HG02623 (cell line): ENCODE results near the gene ABHD17A.

Source experiments
- ATAC-seq: cut with Tn5 transposase; IDR thresholded peaks from one replicate; pipeline ENCODE4 v1.9.1; 2021; ENCODE audit warnings: moderate library complexity; ENCODE audit not compliant: unreplicated experiment

Gene ABHD17A

DNA sequence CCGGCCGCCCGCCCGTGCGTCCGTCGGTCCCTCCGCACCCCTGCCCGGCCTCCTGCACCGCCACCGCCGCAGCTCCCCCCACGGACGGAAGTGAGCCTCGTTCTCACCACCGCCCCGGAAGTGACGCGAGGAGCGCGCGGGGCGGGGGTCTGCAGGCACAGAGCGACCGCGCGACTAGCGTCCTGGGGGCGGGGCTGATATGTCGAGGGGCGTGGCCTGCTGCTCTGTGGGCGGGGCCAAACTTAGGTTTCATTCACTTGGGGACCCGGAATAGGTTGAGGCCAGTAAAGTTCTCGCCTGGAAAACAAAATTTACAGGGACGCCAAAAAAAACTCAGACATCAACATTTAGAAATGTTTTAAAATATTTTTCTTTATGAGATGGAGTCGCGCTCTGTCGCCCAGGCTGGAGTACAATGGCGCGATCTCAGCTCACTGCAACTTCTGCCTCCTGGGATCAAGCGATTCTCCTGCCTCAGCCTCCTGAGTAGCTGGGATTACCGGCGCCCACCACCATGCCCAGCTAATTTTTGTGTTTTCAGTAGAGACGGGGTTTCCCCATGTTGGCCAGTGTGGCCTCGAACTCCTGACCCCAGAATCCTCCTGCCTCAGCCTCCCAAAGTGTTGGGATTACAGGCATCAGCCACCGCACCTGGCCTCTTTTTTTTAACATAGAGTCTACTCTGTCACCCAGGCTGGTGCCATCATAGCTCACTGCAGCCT lies at the start of gene ABHD17A:
Gene ABHD17A, minus strand, starts transcription at position 99 of the 722 bp plus-strand sequence. CDS start 3,930 bp downstream, outside the sequence.
- peak; percentile 82 for ATAC-seq

DNA sequence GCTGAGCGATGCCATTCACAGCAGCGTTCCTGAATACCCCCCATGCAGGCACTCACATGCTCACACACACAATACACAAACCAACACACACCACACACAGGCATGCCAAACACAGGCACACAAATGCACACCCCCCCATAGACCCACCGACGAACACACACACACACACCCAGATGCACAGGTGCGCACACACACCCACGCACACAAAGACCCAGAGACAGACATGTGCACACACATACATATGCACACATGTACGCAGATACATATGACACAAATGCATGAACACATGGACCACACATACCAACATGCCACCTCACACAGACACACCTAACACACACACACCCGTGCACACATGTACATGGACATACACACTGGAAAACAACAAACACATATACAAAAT lies 48.6 kb upstream of the ABHD17A start:
- no peak for ATAC-seq

DNA sequence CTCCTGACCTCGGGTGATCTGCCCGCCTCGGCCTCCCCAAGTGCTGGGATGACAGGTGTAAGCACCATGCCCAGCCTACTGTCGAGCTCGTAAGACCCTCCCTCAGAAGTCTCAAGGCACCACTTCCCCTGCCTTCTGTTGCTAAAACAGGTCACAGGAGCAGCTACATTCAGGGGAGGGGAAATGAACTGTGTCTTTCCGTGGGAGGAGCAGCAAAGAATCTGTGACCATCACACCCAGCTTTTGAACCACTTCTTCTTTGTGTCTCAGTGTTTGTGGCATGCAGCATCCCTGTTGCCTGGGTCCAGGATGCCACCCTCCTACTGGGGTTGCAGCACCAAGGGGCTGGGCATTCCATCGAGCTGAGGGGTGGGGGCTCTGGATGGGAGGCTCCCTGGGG lies 47.9 kb upstream of the ABHD17A start:
- no peak for ATAC-seq

GRCh38 chr19:1932395-1932794 lies 47.1 kb upstream of the ABHD17A start:
- ATAC-seq, result no peak

DNA sequence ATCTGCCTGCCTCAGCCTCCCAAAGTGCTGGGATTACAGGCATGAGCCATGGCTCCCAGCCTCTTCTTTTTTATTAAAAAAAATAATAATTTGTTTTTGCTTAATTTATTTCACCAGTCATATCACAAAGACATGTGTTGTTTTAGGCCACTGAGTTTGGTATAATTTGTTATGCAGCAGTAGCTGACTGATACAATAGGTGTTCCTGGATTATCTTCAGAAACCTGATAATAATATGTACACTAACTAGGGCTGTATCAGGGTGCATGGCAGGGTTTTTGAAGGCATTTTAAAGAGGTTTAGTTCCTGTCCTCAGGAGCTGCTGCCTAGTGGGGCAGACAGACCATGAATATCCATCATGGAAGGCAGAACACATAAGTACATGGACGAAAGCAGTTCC lies 46.1 kb upstream of the ABHD17A start:
- no peak for ATAC-seq

DNA sequence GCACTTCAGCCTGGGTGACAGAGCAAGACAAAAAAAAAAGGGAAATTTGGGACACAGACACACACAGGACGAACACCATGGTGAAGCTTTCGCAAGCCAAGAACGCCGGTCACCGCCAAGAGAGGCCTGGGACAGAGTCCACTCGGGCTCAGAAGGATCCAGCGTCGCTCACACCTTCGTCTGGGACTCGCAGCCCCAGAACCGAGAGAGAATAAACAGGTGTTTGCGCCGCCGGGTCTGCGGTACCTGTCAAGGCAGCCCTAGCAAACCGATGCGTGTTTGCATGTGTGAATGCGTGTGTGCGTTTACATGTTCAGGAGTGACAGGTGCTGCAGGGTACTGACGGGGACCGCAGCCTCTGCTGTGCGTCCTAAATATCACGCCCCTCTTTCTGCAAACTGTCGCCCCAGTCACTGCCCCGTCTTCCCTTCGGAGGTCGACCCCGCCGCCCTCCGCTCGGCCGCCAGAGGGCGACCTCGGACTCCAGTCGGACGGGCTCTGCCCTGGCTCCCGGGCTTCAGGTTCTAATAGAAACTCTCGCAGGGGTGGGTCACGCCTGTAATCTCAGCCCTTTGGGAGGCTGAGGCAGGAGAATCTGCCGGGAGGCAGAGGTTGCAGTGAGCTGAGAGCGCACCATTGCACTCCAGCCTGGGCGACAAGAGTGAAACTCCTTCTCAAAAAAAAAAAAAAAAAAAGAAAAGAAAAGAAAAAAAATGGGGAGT lies 43.9 kb upstream of the ABHD17A start:
- no peak for ATAC-seq

GRCh38 chr19:1925544-1925943 lies 40.2 kb upstream of the ABHD17A start:
- no peak for ATAC-seq

DNA sequence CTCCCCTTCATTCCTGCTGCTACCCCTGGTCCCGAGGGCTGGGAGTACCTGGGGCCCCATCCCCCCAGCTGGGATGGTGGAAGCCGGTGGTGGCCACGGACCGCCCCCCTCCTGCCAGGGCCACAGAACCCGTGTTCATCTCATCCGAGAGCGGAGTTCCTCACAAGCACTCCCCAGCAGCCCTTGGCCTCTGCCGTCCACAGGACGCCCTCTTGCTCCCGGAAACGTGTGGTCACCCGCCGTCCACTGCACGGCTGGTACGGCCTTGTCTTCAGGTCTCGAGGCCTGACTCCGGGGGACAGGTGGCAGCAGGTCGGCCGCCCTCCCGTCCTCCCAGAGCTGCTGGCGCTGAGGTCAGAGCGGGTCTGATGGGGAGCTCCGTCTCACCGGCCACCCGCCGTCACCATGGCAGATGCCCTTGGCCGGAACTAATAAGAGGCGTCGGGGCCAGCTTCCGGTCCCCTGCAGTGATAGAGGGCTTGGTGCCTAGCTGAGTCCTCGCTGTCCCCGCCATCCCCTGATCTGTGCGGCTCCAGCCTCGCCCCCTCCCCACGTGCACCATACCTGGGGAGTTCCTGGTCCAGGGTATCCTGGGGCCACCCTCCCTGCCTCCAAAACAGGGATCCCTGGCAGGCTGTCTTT lies 39.1 kb upstream of the ABHD17A start:
- ATAC-seq, result no peak

GRCh38 chr19:1923319-1923718 lies 38.0 kb upstream of the ABHD17A start:
- ATAC-seq, result no peak

DNA sequence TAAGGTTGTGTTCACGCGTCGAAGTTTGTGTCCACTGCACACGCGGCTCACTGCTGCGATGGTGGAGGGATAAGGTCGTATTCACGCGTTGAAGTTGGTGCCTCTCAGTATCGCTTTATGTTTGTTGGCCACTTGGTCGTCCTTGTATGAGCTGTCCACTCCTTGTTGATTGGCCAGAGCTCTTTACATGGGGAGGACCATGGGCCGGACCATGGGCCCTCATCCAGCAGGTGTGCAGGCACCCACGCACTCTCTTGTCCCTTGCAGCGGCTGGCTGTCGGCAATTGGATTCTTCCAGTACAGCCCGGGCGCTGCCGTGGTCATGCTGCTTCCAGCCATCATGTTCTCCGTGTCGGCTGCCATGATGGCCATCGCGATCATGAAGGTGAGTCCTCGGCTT lies 37.5 kb upstream of the ABHD17A start:
- no peak for ATAC-seq

DNA sequence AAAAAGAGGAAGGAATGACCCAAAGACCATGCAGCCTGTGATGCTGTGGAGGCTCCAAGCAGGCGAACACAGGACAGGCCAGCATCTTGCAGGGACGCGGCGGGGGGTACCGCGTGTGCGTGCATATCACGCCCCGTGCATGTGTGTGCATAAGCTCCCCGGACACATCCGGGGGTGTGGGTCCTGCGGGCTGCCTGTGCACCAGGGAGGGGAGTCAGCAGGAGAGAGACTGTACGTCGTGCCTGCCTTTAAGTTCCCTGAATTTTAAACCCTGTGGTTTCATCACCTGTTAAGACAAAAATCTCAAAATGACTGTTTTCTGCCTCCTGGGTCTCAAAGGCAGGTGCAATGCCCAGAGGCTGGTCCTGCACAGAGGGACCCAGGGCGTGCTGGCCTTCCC lies 36.5 kb upstream of the ABHD17A start:
- no peak for ATAC-seq

DNA sequence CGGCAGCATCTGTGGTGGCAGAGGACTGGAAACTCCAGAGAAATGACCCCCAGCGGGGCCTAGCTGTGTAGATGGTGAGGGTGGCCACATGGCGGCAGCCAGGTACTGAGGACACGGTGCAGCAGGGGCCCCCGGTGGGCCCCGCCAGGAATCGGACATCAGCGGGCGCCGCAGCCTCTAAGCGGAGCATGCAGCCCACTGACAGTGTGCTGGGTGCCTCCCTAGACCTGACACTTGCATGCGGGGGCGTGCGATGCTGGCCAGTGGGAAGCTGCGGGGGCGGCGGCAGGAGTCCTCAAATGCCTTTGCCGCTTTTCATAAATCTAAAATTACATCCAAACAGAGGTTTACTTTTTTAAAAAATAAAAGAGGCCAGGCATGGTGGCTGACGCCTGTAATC lies 36.0 kb upstream of the ABHD17A start:
- ATAC-seq, result no peak

DNA sequence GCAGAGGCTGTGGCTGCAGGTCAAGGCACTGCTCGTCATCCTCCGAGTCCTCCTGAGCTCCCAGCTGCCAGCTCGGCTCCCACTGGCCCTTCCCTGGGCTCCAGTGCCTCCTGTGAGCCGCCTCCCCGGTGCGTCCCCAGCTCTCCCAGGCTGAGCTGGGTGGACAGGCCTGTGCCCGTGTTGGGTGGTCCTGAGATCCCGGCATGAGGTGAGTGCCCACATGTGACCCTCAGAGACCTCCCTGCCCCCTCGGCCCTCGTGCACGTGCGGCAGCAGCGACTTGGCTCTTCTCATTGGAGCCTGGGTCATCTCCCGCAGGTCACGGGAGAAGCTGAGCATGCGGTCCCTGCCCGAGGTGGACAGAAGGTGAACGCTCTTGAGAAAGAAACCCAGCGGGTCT lies 35.3 kb upstream of the ABHD17A start:
- no peak for ATAC-seq

DNA sequence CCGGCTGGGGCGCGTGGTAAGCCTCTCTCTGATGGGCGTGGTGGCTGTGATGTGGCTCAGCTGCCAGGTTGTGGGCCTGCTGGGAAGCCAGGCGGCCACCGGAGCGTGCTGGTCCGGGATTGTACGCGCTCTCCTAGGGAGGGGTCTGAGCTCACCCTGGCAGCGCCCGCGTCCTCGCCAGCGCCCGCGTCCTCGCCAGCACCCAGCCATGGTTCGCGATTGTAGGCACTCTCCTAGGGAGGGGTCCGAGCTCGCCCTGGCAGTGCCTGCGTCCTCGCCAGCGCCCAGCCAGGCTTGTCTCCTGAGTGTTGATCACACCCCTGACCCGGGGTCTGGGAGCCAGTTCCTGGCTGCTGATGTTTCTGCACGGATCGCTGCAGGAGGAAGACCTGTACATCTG lies 33.7 kb upstream of the ABHD17A start:
- ATAC-seq, result no peak

DNA sequence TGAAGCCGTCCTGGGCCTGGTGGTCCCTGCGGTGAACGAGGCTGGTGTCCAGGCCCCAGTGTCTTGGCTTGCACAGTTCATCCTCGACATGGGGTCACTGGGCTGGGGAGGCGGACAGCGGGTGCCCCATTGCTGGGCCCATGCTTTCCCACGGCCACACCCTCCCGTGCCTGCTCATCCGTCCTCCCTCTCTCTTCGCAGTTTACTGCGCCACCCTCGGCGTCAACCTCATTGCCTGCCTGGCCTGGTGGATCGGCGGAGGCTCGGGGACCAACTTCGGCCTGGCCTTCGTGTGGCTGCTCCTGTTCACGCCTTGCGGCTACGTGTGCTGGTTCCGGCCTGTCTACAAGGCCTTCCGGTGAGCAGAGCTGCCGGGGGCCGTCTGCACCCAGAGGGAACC lies 32.6 kb upstream of the ABHD17A start:
- no peak for ATAC-seq

DNA sequence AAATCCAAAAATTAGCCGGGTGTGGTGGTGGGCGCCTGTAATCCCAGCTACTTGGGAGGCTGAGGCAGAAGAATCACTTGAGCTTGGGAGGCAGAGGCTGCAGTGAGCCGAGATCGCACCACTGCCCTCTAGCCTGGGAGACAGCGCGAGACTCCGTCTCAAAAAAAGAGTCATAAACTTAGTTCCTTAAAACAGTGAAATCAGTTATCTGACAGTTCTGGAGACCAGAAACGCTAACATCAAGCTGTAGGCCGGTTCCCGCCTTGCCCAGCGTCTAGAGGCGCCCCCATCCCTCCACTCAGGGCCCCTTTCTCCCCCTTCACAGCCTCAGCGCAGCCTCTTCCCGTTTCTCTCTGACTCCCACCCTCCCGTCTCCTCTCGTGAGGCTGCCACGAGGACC lies 31.9 kb upstream of the ABHD17A start:
- ATAC-seq, result no peak

DNA sequence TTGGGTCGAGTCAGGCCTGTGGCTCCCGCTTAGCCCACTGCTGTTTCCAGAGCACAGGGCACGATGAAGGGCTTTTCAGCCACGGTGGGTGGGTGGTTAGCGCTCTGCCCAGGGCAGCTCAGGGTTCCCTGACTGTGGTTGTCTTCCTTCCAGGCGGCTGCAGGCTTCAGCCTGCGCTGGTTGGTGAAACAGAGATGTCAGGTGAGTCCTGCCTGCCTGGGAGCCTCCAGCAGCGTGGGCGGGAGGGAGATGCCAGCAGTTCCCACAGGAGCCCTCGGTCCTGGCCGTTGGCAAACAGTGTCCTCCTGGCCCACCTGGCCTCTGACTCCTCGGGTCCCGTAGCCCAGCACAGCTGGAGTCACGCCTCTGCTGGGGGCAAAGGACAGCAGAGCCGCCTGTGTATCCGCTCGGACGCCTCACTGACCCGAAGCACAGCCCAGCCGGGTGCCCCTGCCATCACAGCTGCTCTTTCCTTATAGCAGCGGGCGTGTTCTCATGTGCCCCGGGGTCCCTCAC lies 29.6 kb upstream of the ABHD17A start:
- ATAC-seq, result no peak

DNA sequence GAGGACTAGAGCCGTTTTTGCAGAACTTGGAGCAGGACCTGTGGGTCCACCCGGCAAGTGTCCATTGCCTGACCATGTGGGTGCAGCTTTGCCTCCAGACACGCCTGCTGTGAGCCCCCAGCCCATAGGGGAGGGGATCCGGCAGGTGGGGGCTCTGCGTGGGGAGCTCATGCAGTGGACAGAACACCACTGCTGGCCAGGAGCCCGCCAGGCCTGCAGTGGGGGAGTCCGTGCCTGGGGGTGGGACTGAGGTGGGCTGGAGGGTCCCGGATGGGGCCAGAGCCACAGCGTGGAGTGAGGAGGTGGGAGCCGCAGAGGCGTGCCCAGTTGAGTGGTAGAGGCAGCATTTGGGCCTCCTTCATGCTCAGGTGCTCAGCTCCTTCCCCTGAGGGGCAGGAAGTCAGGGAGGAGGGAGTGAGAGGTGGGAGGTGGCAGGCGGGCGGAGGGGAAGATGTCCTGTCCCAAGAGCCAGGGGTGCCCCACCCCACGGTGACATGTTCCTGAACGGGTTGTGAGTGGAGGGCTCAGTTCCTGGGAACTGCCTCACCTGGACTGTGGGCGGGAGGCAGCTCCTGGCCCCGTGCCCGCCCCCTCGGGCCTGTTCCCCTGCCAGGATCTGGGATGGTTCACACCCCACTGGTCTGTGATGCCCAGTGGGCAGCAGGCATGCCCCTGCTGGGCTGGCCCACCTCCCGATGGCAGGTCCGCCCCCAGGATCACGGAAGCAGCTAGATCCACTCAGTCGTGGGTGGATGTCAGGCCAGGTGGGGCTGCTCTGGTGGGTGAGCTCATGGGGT lies 28.7 kb upstream of the ABHD17A start:
- no peak for ATAC-seq

- ATAC-seq, result no peak
Measured at GRCh38 chr19:1912760-1913505, 27.6 kb upstream of the ABHD17A start.

DNA sequence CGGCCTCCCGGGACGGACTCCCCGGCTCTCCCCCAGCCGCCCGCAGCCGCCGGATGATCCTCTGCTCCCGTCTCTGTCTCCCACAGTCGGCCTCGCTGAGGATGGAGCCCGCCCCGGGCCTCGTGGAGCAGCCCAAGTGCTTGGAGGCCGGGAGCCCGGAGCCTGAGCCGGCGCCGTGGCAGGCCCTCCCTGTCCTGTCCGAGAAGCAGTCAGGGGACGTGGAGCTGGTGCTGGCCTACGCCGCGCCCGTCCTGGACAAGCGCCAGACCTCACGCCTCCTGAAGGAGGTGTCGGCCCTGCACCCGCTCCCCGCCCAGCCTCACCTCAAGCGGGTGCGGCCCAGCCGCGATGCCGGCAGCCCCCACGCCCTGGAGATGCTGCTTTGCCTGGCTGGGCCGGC lies 26.7 kb upstream of the ABHD17A start:
- no peak for ATAC-seq
